A549 (cell line): ENCODE results near the gene GABRR2. TPM values are rescaled to one million over a fixed set of nuclear protein-coding genes. Genes with fewer than 3 reads are reported as not detected.

Experiments used
- ATAC-seq, 2 experiments: fragments of 200-7000 bp in 1 of 2; fragments of >200 bp in 1 of 2; cut with Nextera tagmentation in 1 of 2; cut with Tn5 transposase in 1 of 2; 3 replicates each; pipeline versions ENCODE4 v1.8.0 to v1.9.1; 2018 to 2020; ENCODE audit warnings: mild to moderate bottlenecking in 1 of 2, moderate library complexity in 1 of 2
- CTCF ChIA-PET: fragments of 300-600 bp; sonication (Branson Sonifier 250); formaldehyde crosslinking; extraction: SDS; loops from one replicate; lab custom pipeline; 2021; ENCODE audit warnings: antibody characterized with exemption, inconsistent platforms; lab: Yijun Ruan, JAX
- POLR2A ChIA-PET: fragments of 350-600 bp; formaldehyde crosslinking; extraction: SDS; loops from one replicate; lab custom pipeline; 2021; ENCODE audit warnings: antibody characterized with exemption, inconsistent platforms; lab: Yijun Ruan, JAX
- DNase-seq, 2 experiments: peaks; one replicate each; pipeline versions ENCODE4 v3.0.0 to v3.0.0-alpha.2; 2011 to 2016; ENCODE audit warnings: low read depth in 1 of 2, low spot score in 1 of 2
- FAIRE-seq: peaks from 2 replicates; lab custom pipeline; 2011; peaks lifted over from hg19 to GRCh38; lab: Jason Lieb, UNC
- H3K27ac ChIP-seq, 2 experiments: fragments of >200 bp; sonication (Bioruptor Twin); formaldehyde crosslinking; 3 replicates each; pipeline ENCODE4 v1.5.1; 2016 to 2017
- H3K4me1 ChIP-seq: fragments of >200 bp; sonication (Bioruptor Twin); formaldehyde crosslinking; 3 replicates; pipeline ENCODE4 v1.6.1; 2016
- H3K4me2 ChIP-seq: fragments of >200 bp; sonication (Bioruptor Twin); formaldehyde crosslinking; 3 replicates; pipeline ENCODE4 v1.6.1; 2016
- H3K4me3 ChIP-seq: fragments of >200 bp; sonication (Bioruptor Twin); formaldehyde crosslinking; 3 replicates; pipeline ENCODE4 v1.5.1; 2016
- H3K9me3 ChIP-seq: fragments of >200 bp; sonication (Bioruptor Twin); formaldehyde crosslinking; 3 replicates; pipeline ENCODE4 v1.6.1; 2016
- ATOH8 ChIP-seq: fragments of 250-450 bp; sonication (Bioruptor Pico); IDR thresholded peaks from 2 replicates; pipeline ENCODE4 v1.5.0; 2020; ENCODE audit warnings: low read depth, mild to moderate bottlenecking, moderate library complexity
- BHLHE40 ChIP-seq: IDR thresholded peaks from 2 replicates; pipeline ENCODE4 v1.6.1; 2012; ENCODE audit warnings: low read depth, low read length, inconsistent platforms
- CBX2 ChIP-seq: fragments of 200-600 bp; sonication (generic); IDR thresholded peaks from 2 replicates; pipeline ENCODE4 v1.6.1; 2016; ENCODE audit warnings: low read depth, mild to moderate bottlenecking, borderline replicate concordance
- CHD2 ChIP-seq: fragments of 150-350 bp; IDR thresholded peaks from 2 replicates; pipeline ENCODE4 v1.6.1; 2014; ENCODE audit warnings: low read length; ENCODE audit not compliant: partially characterized antibody
- CHD4 ChIP-seq: fragments of 200-600 bp; sonication (generic); IDR thresholded peaks from 2 replicates; pipeline ENCODE4 v1.6.1; 2016; ENCODE audit warnings: antibody characterized with exemption, mild to moderate bottlenecking, borderline replicate concordance
- EHMT2 ChIP-seq: fragments of 200-600 bp; sonication (generic); IDR thresholded peaks from 2 replicates; pipeline ENCODE4 v1.6.1; 2016; ENCODE audit warnings: antibody characterized with exemption, low read depth, mild to moderate bottlenecking, moderate library complexity
- ESRRA ChIP-seq: fragments of 150-350 bp; IDR thresholded peaks from 2 replicates; pipeline ENCODE4 v1.6.1; 2014; ENCODE audit warnings: mild to moderate bottlenecking, low read length, borderline replicate concordance
- FOSB ChIP-seq: fragments of 250-450 bp; sonication (Bioruptor Pico); IDR thresholded peaks from 2 replicates; pipeline ENCODE4 v1.5.0; 2020; ENCODE audit warnings: mild to moderate bottlenecking, moderate library complexity
- GATA3 ChIP-seq: IDR thresholded peaks from 2 replicates; pipeline ENCODE4 v1.6.1; 2012; ENCODE audit warnings: borderline replicate concordance
- HDAC2 ChIP-seq: fragments of 200-600 bp; sonication (generic); IDR thresholded peaks from 2 replicates; pipeline ENCODE4 v1.6.1; 2016
- HES2 ChIP-seq: fragments of >200 bp; sonication (Bioruptor Twin); formaldehyde crosslinking; IDR thresholded peaks from 2 replicates; pipeline ENCODE4 v1.6.1; 2016
- HMGXB4 ChIP-seq: fragments of 250-450 bp; sonication (Bioruptor Pico); IDR thresholded peaks from 2 replicates; pipeline ENCODE4 v1.5.0; 2021; ENCODE audit warnings: mild to moderate bottlenecking, moderate library complexity, borderline replicate concordance
- HOXB13 ChIP-seq: fragments of 250-450 bp; sonication (Bioruptor Pico); IDR thresholded peaks from 2 replicates; pipeline ENCODE4 v1.5.0; 2020; ENCODE audit warnings: low read depth, mild to moderate bottlenecking, moderate library complexity
- HOXB5 ChIP-seq: fragments of 250-450 bp; sonication (Bioruptor Pico); IDR thresholded peaks from 2 replicates; pipeline ENCODE4 v1.5.0; 2020; ENCODE audit warnings: mild to moderate bottlenecking, moderate library complexity
- JUN ChIP-seq, 2 experiments: fragments of >200 bp; sonication (Bioruptor Twin); formaldehyde crosslinking; IDR thresholded peaks; 2 replicates in 1 of 2; 3 replicates in 1 of 2; pipeline ENCODE4 v1.6.1; 2016 to 2017
- KDM5A ChIP-seq: fragments of 200-600 bp; sonication (generic); IDR thresholded peaks from 2 replicates; pipeline ENCODE4 v1.6.1; 2016; ENCODE audit warnings: antibody characterized with exemption, mild to moderate bottlenecking
- MAZ ChIP-seq: fragments of 150-350 bp; IDR thresholded peaks from 2 replicates; pipeline ENCODE4 v1.6.1; 2014; ENCODE audit warnings: antibody characterized with exemption, low read depth, low read length, borderline replicate concordance
- MYC ChIP-seq: IDR thresholded peaks from 2 replicates; pipeline ENCODE4 v1.6.1; 2012; ENCODE audit warnings: mild to moderate bottlenecking, inconsistent platforms, low read length, improper control_type of control experiment, borderline replicate concordance
- NPAS2 ChIP-seq: fragments of 250-450 bp; sonication (Bioruptor Pico); IDR thresholded peaks from 2 replicates; pipeline ENCODE4 v1.8.0; 2022; ENCODE audit warnings: mild to moderate bottlenecking, moderate library complexity, borderline replicate concordance
- NR3C1 ChIP-seq: fragments of >200 bp; sonication (Bioruptor Twin); formaldehyde crosslinking; IDR thresholded peaks from 3 replicates; pipeline ENCODE4 v1.6.1; 2017
- PHF8 ChIP-seq: fragments of 200-600 bp; sonication (generic); IDR thresholded peaks from 2 replicates; pipeline ENCODE4 v1.6.1; 2016; ENCODE audit warnings: low read depth, mild to moderate bottlenecking, antibody characterized with exemption, moderate library complexity, borderline replicate concordance
- REST ChIP-seq: fragments of 200-600 bp; sonication (generic); IDR thresholded peaks from 2 replicates; pipeline ENCODE4 v1.6.1; 2016; ENCODE audit warnings: antibody characterized with exemption, mild to moderate bottlenecking, moderate library complexity
- RNF2 ChIP-seq: fragments of 200-600 bp; sonication (generic); IDR thresholded peaks from 2 replicates; pipeline ENCODE4 v1.6.1; 2016; ENCODE audit warnings: low read depth, mild to moderate bottlenecking, antibody characterized with exemption, moderate library complexity, borderline replicate concordance
- SMC3 ChIP-seq: fragments of >200 bp; sonication (Bioruptor Twin); formaldehyde crosslinking; IDR thresholded peaks from 3 replicates; pipeline ENCODE4 v1.6.1; 2018; ENCODE audit warnings: inconsistent platforms
- TFCP2L1 ChIP-seq: fragments of 250-450 bp; sonication (Bioruptor Pico); IDR thresholded peaks from 2 replicates; pipeline ENCODE4 v1.5.0; 2021; ENCODE audit warnings: mild to moderate bottlenecking
- ZC3H11A ChIP-seq: fragments of 450-650 bp; IDR thresholded peaks from 2 replicates; pipeline ENCODE4 v1.6.1; 2014; ENCODE audit warnings: antibody characterized with exemption, mild to moderate bottlenecking
- ZNF302 ChIP-seq: fragments of 250-450 bp; sonication (Bioruptor Pico); IDR thresholded peaks from 2 replicates; pipeline ENCODE4 v1.9.0; 2021; ENCODE audit warnings: inconsistent platforms, mild to moderate bottlenecking, moderate library complexity
- WGBS: methylation state at CpG from one replicate; pipeline ENCODE4 v1.1.6; 2017; ENCODE audit errors: missing lambda C conversion rate; 5-methylcytosine and 5-hydroxymethylcytosine counted together
- polyA plus RNA-seq, 4 experiments: library from polyadenylated mRNA; depleted of rRNA in 3 of 4; stranded (reverse); fragments of >200 nt; fragmentation: RNase III in 1 of 4; extraction: RNeasy Plus Mini Kit Qiagen cat#74134 plus additional on column Dnase treatment in 1 of 4; gene quantifications; 2 replicates in 3 of 4; 3 replicates in 1 of 4; pipeline ENCODE4 v1.2.3, GENCODE V29; 2011 to 2017

GABRR2 gene
- polyA plus RNA-seq, 2 of the 4 experiments (the other 2 are of a cell fraction) = 0.08 to 0.09 TPM

- ChIA-PET CTCF (interaction anchor here (1.4 kb wide), 1 partner anchor 93 kb away, joined by 4 read pairs; no protein-coding TSS in a partner anchor), POLR2A (no interaction called here)
- FAIRE-seq = no peak
- H3K4me2 ChIP-seq = no peak overlapping the region
- no peak for DNase-seq
- no peaks in the 10 kb centered on the region for H3K9me3 ChIP-seq
- WGBS = 58% methylated on average over 9 of the region's 9 CpGs
- H3K27ac ChIP-seq = no peak overlapping the region
- no peaks in the 10 kb centered on the region for H3K4me1 ChIP-seq
- TF ChIP-seq ATOH8 (CRISPR knock-in tag) (no peak), REST (no peak), EHMT2 (no peak), HES2 (no peak), RNF2 (no peak), KDM5A (no peak), ESRRA (no peak), TFCP2L1 (CRISPR knock-in tag) (no peak), HDAC2 (no peak), NR3C1 (no peak)
- no peak for ATAC-seq
- H3K4me3 ChIP-seq = no peak overlapping the region
Measured at GRCh38 chr6:89278956-89279355, 36.1 kb downstream of the GABRR2 start.

- ChIA-PET POLR2A (no interaction called here), CTCF (no interaction called here)
- no peak overlapping the region for H3K4me2 ChIP-seq
- FAIRE-seq (no peak), ATAC-seq (no peak), DNase-seq (no peak)
- no peaks in the 10 kb centered on the region for H3K4me1 ChIP-seq
- H3K4me3 ChIP-seq = no peak overlapping the region
- TF ChIP-seq NPAS2 (CRISPR knock-in tag) (no peak), HOXB13 (no peak), ZNF302 (no peak), ATOH8 (CRISPR knock-in tag) (no peak)
- H3K9me3 ChIP-seq = no peaks in the 10 kb centered on the region
- 62% methylated on average over 4 of the region's 4 CpGs for WGBS
- H3K27ac ChIP-seq = no peak overlapping the region
Measured at GRCh38 chr6:89275900-89276299, 39.2 kb downstream of the GABRR2 start.

GRCh38 chr6:89273816-89274215 lies 41.3 kb downstream of the GABRR2 start:
- Histone ChIP-seq H3K4me1 (no peaks in the 10 kb centered on the region), H3K27ac (no peak overlapping the region), H3K9me3 (no peaks in the 10 kb centered on the region), H3K4me3 (no peak overlapping the region), H3K4me2 (no peak overlapping the region)
- FAIRE-seq (no peak), ATAC-seq (0 out of 6 replicates have a peak, but pooled peaks of 1 of the 2 experiments have one; percentile 13), DNase-seq (no peak)
- POLR2A ChIA-PET = no interaction called here
- no peak for TF ChIP-seq MAZ
- TF ChIP-seq CHD4 = no peak
- no peak for TF ChIP-seq BHLHE40
- no peak for TF ChIP-seq HOXB13
- no peak for TF ChIP-seq CBX2
- TF ChIP-seq PHF8 = no peak
- TF ChIP-seq HMGXB4 = no peak
- TF ChIP-seq GATA3 = no peak
- no peak for TF ChIP-seq FOSB (CRISPR knock-in tag)
- TF ChIP-seq ZC3H11A = no peak
- no peak for TF ChIP-seq JUN (IDR thresholded peaks at IDR 0.05)
- TF ChIP-seq NPAS2 (CRISPR knock-in tag) = no peak
- no peak for TF ChIP-seq HOXB5 (CRISPR knock-in tag)
- no peak for TF ChIP-seq CHD2
- no peak for TF ChIP-seq TFCP2L1 (CRISPR knock-in tag)
- TF ChIP-seq MYC = no peak
- TF ChIP-seq ESRRA = no peak
- TF ChIP-seq SMC3 = no peak
- CTCF ChIA-PET = no interaction called here
- 100% methylated on average over 3 of the region's 3 CpGs for WGBS
